Measurements from ENCODE around the gene AHCTF1. TPM values are rescaled to one million over a fixed set of nuclear protein-coding genes. Genes with fewer than 3 reads are reported as not detected.

Gene AHCTF1
- total RNA-seq, 4 donors from 2014 or later: 22.5 to 53.4 (median 42.4) TPM

DNA sequence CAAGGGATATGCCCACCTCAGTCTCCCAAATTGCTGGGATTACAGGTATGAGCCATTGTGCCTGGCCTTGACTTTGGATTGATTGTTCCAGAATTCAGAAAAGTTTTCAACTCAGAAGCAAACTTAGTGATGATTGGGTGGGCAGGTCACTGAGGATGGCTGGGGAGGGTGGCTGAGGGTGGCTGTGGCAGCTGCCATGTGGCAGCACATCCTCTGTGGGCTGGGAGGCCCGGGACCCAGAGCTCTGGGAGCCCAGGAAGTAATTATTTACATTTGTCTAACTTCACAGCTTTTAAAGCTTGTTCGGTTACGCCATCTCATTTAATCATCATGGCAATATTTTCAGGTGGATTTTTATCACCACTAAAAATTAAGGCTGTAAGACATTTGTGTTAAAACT, 131.4 kb downstream of the AHCTF1 start:
- intact Hi-C loops (cut with DNase I; ENCODE audit: low total_unique reads): no loop called here
- TF ChIP-seq POLR2A (IDR thresholded peaks at IDR 0.05): no peak
- TF ChIP-seq CTCF (IDR thresholded peaks at IDR 0.05): no peak
- H3K36me3 ChIP-seq: no peaks in the 10 kb centered on the region
- H3K27ac ChIP-seq: no peak overlapping the region
- no peaks in the 10 kb centered on the region for H3K4me1 ChIP-seq
- H3K4me3 ChIP-seq: no peak overlapping the region
- no peaks in the 10 kb centered on the region for H3K27me3 ChIP-seq
- no peaks in the 10 kb centered on the region for H3K9me3 ChIP-seq
- DNase-seq: no peak

DNA sequence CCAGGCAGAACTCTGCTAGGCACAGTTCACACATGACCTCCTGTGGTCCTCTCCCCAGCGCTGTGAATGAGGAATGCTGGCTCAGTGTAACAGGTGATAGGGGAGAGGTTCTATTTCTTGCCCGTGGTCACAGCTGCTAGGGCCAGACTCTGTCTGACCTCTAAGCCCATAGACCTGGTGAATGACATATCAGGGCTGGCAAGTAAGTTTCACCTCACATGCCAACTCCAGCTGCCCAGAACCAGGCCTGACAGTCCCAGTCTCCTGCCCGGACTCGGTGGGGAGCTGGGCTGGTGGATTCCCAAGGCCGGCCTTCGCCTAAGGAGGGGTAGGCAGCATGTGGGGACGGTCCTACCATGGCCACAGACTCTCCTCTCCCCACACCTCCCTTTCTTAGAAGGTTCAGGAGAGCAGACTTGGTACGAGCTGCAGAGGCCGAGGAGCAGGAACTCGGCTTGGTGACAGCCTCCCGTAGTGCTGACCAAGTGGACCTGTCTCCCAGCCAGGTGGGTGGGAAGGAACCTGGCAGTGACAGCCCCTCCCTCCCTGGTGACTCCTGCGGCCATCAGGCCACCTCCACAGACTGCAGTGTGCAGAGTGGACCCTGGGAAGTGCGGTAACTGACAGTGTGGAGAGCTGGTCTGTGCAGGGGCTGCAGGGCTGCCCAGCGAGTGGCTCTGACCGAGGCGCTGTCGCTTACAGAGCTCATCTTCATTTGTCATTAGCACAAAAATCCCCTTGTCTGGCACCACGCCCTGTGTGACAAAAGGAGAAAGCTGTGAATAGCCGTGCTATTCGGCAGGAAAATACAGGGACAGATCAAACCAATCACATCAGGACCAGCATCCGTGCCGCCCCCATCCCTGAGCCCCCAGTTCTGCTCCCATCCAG, 132.9 kb downstream of the AHCTF1 start:
- Histone ChIP-seq H3K9me3 (no peaks in the 10 kb centered on the region), H3K27ac (no peak overlapping the region), H3K4me3 (no peak overlapping the region), H3K36me3 (no peaks in the 10 kb centered on the region), H3K4me1 (no peaks in the 10 kb centered on the region), H3K27me3 (no peaks in the 10 kb centered on the region)
- no peak for DNase-seq
- intact Hi-C loops (cut with DNase I; ENCODE audit: low total_unique reads): no loop called here
- TF ChIP-seq CTCF (IDR thresholded peaks at IDR 0.05) (no peak), POLR2A (IDR thresholded peaks at IDR 0.05) (no peak)

DNA sequence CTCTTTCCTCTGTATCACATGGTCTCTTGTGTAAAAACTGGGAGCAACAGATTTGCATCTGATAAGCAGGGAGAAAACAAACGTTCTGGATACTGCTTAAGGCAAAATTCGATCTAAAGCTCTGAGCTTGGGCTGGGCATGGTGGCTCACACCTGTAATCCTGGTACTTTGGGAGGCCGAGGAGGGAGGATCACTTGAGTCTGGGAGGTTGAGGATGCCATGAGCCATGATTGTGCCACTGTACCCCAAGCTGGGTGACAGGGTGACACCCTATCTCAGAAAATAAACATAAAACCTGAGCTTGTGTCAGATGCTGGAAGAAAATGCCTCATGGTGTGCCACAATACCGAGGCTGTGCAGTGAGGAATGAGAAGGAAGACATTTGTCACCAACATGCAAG, 133.6 kb downstream of the AHCTF1 start:
- Histone ChIP-seq H3K4me1 (no peaks in the 10 kb centered on the region), H3K9me3 (no peaks in the 10 kb centered on the region), H3K36me3 (no peaks in the 10 kb centered on the region), H3K4me3 (no peak overlapping the region), H3K27me3 (no peaks in the 10 kb centered on the region), H3K27ac (no peak overlapping the region)
- no peak for TF ChIP-seq CTCF (IDR thresholded peaks at IDR 0.05)
- no peak for TF ChIP-seq POLR2A (IDR thresholded peaks at IDR 0.05)
- DNase-seq: no peak
- intact Hi-C loops (cut with DNase I; ENCODE audit: low total_unique reads): no loop called here

- no peaks in the 10 kb centered on the region for H3K27me3 ChIP-seq
Measured at GRCh38 chr1:246797597-246797996, 134.2 kb downstream of the AHCTF1 start.

More at GRCh38 chr1:246797597-246797996, 134.2 kb downstream of the AHCTF1 start:
- Histone ChIP-seq H3K4me3 (no peak overlapping the region), H3K27ac (no peak overlapping the region), H3K4me1 (no peaks in the 10 kb centered on the region), H3K9me3 (no peaks in the 10 kb centered on the region), H3K36me3 (no peaks in the 10 kb centered on the region)
- DNase-seq: no peak
- intact Hi-C loops (cut with DNase I; ENCODE audit: low total_unique reads): no loop called here
- TF ChIP-seq POLR2A (IDR thresholded peaks at IDR 0.05) (no peak), CTCF (IDR thresholded peaks at IDR 0.05) (no peak)

All from uterus (tissue), 4 donors.